Fibroblast of skin of abdomen (primary cell): ENCODE results near the gene APBA1.
A peak's percentile ranks its signal among the peaks of the same experiment; 100 is the strongest.

Experiments
- DNase-seq: peaks from one replicate; pipeline ENCODE4 v3.0.0-alpha.2; 2013

The APBA1 gene

GRCh38 chr9:69657269-69657668 is 14.9 kb downstream of the APBA1 start:
- DNase-seq = no peak

DNA sequence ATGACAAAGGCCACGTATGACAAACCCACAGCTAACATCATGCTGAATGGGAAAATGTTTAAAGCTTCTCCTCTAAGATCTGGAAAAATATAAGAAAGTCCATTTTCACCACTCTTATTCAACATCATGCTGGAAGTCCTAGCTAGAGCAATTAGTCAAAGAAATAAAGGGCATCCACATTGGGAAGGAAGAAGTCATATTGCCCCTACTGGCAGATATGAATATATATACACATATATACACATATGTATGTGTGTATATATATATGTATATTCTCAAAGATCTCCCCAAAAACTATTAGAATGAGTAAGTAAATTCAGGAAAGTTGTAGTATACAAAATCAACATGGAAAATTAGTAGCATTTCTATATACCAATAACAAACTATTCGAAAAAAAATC is 17.1 kb downstream of the APBA1 start:
- no peak for DNase-seq

DNA sequence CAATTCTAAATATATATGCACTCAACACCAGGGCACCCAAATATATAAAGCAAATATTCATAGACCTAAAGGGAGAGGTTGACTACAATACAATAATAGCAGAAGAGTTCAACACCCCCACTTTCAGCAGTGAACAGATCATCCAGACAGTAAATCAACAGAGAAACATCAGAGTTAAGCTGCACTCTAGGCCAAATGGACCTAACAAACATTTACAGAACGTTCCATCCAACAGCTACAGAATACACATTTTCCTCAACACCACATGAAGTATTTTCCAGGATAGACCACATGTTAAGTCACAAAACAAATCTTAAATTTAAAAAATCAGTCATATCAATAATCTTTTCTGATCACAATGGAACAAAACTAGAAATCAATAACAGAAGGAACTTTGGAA is 18.9 kb downstream of the APBA1 start:
- no peak for DNase-seq

DNA sequence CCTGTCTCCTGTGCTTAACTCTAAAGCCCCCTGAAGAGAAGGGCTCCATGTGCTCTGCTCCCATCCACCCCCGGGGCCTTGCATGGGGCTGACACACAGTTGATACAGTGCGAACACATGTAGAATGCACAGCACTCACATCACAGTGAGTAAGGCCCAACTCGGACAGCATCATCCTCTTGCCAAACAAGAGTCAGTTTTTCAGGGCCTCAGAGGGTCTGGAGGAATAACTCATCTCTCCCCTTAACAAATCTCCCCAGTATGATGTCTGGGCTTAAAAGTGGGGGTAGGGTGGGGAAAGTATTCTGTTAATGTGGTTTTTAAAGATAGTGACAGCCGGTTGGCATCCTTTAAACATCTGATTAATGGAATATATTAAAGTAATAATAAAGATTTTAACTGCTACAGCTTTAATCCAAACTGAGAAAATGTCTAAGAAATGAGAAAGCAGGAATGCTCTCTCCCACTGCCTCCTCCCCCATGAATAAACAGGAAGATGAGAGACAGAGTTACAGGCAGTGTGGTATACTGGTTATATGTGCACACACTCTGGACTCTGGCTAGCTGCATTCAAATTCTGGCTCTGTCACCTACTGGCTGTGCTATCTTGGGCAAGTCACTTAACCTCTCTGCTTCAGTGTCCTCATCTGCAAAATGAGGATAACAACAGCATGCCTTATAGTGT is 22.5 kb downstream of the APBA1 start:
- DNase-seq = peak; percentile 89

- DNase-seq = no peak
Measured at GRCh38 chr9:69647804-69648203, 24.4 kb downstream of the APBA1 start.

GRCh38 chr9:69646810-69647209 is 25.4 kb downstream of the APBA1 start:
- DNase-seq = no peak

GRCh38 chr9:69645488-69645887 is 26.7 kb downstream of the APBA1 start:
- no peak for DNase-seq

DNA sequence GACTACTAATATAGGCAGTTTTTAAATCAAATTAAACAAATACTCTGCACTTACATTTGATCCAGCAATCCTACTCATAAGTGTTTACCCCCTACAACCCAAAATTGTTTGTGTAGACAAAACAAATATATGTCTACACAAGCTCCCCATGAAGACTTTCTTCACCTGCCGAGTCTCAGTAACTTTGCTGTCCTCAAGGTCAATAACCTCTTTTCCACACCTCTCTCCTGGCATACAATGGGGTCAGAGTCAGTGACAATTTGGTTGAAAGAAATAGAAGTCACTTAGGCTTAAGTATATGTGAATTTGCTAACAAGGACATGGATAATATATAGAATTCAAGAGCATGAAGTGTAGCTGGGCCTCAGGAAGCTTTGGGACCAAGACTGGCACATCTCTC is 29.1 kb downstream of the APBA1 start:
- no peak for DNase-seq

DNA sequence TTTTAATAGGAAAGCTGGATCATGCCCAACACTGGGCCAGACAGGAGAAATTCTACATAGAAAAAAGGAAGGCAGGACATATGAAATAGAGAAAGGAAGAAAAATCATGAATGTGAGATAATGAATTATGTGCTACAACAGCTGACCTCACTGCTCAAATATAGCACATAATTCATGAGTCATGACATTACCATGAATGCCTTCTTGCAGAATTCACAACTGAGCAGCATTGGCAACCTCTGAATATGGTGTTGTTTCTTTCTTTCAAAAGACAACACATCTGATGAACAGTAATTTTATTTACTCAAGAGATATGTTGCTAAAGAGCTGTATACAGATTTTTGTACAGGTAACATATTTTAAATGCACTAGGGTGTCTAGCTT is 34.4 kb downstream of the APBA1 start:
- peak; percentile 78 for DNase-seq

DNA sequence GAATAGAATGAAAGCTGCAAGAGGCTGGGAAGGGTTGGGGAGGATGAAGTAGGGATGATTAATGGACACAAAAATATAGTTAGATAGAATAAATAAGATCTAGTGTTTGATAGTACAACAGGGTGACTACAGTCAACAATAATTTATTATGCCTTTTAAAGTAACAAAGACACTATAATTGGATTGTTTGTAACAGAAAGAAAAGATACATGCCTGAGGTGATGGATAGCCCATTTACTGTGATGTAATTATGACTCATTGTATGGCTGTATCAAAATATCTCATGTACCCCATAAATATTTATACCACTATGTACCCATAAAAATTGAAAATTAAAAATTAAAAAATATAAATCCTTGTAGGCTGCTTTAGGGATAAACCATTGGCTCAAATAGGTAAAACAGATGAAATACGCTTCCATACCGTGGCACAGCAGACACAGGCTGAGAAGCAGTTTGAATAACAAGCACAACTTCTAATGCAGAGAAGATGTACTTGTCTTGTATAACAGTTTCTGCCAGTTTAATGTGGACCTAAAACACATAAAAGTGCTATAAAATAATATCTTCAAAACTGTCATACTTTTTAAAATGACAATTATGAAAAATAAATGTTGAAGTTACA is 34.9 kb downstream of the APBA1 start:
- DNase-seq = no peak

- no peak for DNase-seq
Measured at GRCh38 chr9:69633716-69634115, 38.5 kb downstream of the APBA1 start.

- no peak for DNase-seq
Measured at GRCh38 chr9:69632768-69633167, 39.4 kb downstream of the APBA1 start.

- no peak for DNase-seq
Measured at GRCh38 chr9:69627281-69627680, 44.9 kb downstream of the APBA1 start.

GRCh38 chr9:69623276-69623675 is 48.9 kb downstream of the APBA1 start:
- DNase-seq = no peak

DNA sequence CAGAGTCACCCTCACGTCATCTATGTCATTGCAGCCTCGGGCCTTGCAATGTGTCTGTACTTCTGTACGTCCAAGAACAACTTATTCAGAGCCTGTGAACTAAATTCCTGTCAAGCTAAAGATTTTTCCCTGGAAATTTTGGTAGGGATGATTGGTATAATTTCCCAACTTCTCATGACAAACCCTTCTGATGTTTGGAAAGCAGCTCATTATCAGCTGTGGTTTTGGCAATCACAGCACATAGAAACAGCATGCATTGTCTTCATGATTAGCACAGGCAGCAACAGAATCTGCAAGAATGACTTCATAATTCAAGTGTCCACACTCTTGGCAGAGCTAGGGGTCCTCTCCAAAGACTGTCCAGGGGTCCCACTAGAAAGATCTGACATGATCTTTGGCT is 49.5 kb downstream of the APBA1 start:
- peak; percentile 41 for DNase-seq

DNA sequence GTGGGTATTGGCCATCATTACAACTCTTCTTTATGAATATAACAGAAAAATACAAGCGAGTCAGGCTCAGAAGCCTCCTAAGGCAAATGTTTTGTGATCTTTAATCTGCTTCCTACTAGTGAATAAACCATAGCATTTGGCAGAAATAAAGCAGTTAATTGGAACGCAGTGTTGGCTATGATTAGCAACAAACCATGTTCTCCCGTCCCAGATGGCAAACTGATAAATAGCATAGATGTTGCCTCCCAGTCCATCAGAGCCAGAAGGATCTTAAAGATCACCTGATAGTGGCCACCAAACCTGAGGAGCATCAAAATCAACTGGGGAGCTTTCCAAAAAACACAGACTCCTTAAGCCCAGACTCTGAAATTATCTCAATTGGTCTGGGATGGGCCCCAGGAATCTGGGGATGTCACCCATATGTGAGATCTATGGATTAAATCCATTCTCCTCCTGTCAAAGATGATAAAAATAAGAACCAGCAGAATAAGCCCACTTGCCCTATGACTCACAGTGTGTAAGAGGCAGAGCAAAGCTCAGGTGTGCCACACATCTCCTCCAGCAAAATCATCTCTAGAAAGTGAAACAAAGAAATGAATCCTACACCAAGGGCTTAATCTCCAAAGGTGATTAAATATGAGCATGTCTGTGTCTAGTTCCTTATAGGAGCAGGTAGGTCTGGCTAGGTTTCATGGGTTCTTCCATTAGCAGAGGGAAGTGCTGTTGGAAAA is 50.3 kb downstream of the APBA1 start:
- DNase-seq = no peak

DNA sequence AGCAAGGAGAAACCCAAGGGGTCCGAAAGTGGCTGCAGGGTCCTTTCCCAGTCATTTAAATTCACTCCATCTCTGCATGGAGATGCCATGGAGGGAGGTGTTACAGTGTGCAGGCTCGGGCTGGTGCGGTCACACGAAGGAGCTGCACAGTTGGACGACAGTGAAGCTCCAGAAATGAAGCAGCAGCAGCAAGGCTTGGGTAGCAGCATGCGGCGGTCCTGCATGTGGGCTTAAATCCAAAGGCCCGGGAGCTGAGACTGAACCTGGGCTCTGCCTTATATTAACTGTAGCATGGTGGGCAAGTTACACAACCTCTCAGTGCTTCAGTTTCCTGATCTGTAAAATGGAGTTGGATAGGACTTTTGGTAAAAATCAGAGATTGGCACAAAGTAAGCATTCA is 51.4 kb downstream of the APBA1 start:
- no peak for DNase-seq

GRCh38 chr9:69619233-69619632 is 52.9 kb downstream of the APBA1 start:
- DNase-seq = no peak

DNA sequence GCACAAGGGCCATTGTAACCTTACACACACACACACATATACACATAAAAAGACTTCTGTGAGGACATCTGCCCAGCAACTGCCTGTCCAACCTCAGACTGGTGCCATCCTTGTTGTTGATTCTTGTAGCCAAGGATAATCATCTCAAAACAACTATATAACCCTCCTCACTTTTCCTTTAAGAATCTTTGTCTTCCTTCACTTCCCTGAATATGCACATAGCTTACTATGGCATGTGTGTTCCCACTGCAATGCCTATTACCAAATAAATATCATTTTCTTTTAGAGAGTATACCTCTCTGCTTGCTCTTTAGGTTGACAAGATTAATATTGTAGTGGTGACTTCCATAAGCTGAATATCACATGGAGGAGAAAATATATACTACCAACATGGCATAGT is 55.2 kb downstream of the APBA1 start:
- no peak for DNase-seq

DNA sequence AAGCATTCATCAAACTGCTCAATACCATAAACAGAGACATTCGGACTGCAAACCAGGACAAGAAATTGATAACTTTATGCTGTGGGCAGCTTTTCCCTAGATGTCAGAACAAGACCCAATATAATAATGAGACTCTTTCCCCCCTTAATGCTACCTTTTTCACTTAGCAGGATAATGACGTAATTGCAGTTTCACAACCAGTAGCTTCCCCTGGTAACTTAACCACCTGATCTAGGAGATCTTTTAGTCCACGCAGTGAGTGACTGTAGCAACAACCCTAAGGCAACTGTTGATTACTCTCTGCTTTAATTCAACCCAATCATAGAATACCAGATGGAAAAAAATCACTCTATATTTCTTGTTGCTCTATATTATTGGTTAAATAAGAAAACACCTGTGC is 56.3 kb downstream of the APBA1 start:
- DNase-seq = no peak

- no peak for DNase-seq
Measured at GRCh38 chr9:69611221-69611620, 61.0 kb downstream of the APBA1 start.

GRCh38 chr9:69609156-69609555 is 63.0 kb downstream of the APBA1 start:
- DNase-seq = no peak

DNA sequence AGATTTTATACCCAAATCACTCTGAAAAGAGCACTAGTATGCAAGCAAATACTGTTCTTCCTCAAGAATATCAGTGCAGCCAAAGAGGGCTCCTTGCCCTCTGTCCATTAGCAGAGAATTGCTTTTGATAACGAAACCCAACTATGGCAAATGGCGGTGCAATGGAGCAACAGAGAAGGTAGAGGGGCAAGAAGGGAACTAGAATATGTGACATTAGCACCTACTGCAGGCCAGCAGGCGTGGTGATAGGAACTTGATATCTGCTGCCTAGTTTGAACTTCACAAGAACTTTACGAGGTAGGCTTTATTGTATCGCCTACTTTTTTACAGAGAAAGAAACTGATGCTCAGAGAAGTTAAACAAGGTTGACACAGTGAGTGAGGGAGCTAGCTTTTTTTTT is 66.1 kb downstream of the APBA1 start:
- no peak for DNase-seq

DNA sequence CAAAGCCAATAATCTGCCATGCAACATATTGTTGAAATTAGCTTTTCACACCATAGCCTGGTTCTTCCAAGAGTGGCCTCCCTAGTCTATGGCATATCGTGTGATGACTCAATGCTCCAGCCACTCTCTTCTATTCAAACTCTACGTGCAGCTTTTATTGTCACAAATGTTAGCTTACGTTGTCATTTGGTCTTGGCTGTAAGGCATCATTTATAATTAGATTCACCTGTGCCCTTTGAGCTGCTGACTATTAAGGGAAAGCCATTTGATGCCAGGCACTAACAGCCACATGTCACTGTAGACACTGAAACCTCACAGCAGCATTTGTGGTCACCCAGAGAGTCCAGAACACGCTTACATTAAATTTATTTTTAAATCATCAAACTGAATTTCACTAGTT is 66.8 kb downstream of the APBA1 start:
- no peak for DNase-seq
